GM18526 (cell line): ENCODE results near the gene YES1.

ENCODE experiments used
- POLR2A ChIP-seq: IDR thresholded peaks from 3 replicates; pipeline ENCODE4 v1.6.1; 2011; ENCODE audit not compliant: insufficient read length; ENCODE audit errors: extremely low read depth

The YES1 gene

DNA sequence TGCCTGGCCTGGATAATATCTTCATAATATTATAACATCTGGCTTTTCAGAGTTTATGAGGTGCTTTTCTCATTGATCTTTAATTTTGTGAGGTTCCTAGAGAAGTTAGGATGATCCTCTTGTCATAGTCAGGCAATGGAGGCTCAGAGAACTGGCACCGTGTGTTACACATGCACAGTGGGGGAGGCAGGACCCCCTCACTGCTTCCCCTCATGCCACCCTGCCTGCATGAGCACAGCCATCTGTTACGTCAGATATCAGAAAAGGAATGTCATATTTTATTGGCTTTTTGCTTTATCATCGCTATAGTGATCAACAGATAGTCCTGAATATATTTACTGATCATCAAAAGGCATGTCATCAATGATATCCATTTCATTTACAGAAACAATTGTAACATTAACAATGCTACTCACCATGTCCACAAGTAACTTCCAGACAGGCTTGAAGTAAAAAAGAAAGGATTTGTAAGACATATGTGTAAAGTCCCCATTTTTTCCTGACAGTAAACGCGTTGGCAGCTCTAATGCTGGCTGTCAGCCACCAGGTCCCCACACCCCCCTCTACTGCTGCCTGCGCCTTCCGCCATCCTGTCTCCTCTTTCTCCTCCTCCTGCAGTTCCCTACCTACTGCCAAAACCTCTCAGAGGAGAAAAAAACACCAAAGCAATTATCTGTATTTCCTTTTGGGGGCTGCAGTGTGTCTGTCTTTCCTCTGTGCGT, 118.4 kb downstream of the YES1 start:
- no peak for TF ChIP-seq POLR2A

DNA sequence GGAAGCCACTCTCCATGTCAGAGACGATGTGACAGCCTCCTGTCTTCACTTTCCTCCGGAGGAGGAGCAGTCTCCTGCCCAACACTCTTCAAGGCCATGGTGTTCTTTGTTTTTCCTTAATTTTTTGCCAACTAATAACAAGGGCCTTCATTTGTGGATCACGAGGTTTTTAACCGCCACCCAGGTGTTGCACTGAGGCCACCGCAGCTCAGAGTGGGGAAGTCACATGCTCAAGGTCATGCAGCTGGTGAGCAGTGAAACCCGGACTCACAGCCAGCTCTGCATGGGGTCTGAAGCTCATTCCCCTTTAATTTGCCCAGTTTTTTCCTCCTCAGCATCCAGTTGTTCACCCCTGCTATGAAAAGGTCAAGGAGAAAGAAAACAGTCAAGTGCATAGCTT, 119.2 kb downstream of the YES1 start:
- no peak for TF ChIP-seq POLR2A

DNA sequence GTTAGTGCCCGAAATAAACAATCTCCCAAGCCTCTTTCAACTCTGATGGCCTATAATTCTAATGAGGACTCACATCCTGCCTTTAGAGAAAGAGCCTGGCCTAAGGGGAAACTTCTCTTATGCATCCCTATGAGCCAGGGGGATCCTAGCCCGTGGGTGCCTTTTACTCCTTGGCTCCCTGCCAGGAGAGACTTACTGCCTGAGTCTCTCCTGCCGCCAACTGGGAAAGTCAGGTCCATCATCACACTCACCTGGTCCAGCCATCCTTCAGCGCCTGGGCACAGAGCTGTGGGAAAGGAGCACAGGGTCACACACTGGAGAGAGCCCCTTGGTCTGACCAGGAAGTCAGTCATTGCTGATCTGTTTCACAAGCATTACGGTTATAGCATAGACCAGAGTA, 123.7 kb downstream of the YES1 start:
- TF ChIP-seq POLR2A, result no peak

DNA sequence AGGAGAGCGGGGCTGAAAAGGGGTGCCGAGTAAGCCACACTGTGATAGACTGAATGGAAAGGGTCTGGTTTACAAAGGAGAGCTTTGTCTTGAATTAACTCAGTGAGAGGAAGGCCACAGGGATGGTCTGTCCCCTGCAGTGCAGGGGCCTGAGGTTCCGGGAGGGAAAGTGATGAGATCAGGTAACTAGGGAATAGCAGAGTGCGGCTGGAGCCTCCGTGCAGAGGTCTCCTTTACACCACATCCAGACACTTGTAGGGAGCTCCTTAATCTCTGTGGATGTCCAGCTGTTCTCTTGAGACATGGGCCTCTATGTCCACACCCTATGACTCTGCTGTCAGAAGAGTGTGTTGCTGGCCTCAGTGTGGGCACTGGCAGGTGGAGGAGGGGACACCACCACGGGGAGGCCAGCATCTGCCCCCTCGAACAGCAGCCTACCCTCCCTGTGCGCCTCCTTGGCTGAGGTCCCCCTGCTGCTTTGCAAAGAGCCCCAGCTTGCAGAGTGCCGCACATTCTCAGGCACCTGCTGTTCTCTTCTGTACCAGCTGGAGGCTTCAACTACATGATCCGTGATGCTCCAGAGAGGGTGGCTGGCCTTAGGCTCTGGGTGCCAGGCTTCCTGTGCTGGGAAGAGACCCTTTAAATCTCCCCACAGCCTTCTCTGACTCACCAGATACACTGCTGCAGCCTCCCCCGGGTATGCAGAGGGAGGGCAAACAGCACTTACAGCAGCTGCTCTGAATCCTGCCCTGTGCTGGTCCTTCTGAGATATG, 125.5 kb downstream of the YES1 start:
- TF ChIP-seq POLR2A, result no peak

DNA sequence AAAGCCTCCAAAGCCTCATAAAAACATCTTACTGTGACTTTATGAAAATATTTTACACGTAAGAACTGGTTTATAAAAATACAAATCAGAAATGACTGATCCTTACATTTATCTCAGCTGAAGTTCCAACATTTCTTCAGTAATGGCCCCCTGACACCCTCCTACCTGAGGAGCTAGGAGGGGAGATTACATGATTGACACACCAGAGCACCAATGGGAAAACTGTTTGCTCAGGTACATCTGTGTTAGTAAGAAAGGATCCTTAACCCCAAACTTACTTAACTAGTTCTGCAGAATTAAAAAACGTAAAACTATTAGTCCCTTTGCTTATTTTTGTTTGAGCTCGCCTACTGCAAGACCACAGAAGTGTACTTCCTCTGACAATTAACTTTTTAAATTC, 126.6 kb downstream of the YES1 start:
- no peak for TF ChIP-seq POLR2A

DNA sequence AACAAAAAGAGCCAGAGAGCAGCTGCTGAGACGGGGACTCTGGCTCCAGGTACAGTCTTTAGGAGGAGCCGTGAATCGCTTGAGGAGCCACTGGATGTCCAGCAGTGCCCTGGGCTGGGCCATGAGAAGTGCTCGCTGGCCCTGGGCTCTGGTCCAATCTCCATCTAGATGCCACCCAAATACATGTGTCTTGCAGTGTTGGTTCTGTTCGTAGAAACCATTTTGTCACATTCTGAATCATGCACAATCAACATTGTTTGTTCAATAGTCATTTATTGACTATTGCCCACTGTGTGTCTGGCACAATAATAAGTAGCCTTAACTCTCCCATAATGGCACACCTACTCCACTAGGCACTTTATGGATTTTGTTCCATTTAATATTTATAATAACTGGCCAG, 128.5 kb downstream of the YES1 start:
- TF ChIP-seq POLR2A, result no peak

DNA sequence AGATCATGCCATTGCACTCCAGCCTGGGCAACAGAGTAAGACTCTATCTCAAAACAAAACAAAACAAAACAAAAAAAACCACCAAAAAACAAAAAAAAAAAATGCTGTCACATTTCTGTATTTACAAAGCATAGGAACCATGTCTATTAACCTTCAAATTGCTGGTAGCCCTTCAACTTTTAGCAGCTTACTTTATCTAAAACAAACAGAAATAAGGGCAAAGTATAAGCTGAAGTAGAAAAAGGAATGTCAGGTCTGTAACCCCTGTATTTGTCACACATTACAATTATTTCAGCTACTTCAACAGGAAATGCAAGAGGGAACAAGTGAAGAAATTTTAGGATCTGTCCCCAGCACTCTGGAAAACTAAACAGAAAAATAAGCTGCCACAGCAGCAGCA, 129.2 kb downstream of the YES1 start:
- TF ChIP-seq POLR2A, result no peak

DNA sequence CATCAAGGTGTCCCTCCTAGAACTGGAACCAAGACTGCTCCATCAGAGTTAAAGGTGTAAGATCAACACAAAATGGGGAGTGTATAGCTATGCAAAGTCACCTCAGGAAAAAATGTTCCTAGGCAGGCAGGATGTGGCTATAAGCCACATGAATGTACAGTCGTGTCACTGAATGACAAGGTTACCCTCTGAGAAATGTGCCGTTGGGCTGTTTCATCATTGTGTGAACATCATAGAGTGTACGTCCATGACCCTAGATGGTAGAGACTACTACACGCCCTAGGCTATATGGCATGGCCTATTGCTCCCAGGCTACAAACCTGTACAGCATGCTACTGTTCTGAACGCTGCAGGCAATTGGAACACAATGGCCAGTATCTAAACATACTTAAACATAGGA, 130.1 kb downstream of the YES1 start:
- TF ChIP-seq POLR2A, result no peak

DNA sequence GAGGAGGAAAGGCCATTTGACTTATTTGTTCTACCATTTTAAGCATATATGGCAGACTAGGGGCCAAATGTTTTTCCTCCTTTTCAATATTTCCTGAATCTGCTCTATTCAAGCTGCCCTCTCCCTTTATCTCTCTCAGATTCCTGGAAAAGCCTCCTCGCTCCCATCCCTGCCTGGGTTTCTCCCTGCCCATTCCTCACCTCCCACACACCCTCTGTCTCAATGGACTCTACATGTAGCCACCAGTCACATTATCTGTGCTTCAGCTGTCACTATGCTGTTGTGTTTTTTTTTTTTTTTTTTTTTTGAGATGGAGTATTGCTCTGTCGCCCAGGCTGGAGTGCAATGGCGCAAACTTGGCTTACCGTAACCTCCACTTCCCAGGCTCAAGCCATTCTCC, 131.7 kb downstream of the YES1 start:
- TF ChIP-seq POLR2A, result no peak

DNA sequence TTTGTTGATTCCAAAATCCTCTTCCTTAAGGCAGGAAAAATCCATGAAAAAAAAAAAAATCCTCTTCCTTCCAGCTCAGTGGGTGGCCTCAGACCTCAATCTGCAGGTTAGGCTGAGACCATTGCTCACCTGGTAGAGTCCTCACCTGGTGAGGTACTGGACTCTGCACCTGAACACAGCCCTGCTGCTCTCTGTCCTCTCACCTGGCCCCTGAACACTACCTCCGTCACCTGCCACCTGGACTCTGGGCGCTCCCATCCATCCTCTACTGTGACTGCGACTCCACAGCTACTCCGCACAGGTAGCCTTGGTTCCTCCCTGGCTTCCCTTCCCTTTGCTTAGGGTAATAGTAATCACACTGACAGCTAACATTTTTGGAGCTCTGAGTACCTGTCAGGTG, 132.5 kb downstream of the YES1 start:
- no peak for TF ChIP-seq POLR2A

DNA sequence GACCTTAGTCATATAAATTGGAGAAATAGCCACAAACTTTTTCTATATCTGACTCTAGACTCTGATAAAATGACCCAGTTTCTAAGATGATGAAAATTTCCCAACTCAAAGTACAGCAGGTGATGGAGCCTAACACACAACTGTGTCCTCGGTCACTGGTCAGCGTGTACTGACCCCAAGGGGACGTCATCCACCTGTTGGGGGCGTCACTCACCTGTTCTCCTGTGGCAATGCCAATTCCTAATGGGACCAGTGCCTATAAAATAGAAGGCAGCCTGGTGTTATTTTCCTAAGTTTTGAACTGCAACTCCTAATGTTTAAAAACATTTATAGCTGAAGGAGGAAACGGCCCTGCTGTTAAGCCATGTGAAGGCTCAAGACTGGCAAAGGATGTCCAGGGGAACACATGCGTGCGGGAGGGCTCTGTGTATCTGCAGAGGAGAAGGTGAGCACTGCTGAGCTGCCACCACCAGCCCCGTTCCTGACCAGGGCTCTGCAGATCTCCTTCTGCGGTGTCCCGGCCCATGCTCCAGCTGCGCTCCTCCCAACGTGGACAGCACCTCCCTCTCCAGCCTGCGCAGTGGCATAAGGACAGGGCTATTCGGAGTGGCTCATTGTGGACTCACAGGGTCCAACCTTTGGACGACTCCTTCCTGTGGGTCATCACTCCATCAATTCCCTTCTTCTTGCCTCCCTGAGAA, 133.4 kb downstream of the YES1 start:
- TF ChIP-seq POLR2A, result no peak

DNA sequence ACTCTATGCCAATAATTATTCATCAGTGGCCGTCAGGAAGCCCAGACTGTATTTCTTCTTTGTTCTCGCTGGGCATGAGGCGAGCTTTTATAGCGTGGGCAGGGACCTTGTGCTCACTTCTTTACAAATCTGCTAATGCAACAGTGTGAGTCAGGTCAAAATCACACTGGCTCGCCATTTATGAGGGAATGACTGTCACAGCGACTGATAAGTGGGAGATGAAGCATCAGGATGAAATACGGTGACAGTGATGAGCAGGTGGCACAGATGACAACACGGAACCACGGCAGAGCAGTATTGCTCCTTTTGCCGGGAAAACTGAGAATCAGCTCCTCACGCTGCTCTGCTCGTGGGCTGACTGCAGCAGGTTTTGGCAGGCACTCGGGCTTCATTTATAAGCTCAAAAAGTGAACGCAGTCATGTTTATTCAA, 134.1 kb downstream of the YES1 start:
- no peak for TF ChIP-seq POLR2A

DNA sequence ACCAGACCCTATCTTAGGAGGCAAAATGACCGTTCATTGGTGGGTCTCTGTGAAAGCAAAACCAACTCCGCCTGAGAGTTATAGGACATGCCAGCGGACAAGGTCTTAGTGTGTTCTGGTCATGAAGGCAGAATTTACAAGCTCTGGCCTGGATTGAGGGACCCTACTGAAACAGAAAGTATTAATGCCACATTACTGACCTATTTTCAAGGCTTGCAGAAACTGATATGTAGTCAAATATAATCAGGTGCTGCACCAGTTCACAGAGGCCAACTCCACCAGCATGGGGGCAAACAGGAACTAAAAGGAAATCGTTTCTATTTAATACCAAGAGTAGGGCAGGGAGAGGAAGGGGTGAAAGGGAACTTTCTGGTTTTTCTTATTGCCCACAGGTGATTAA, 134.9 kb downstream of the YES1 start:
- TF ChIP-seq POLR2A, result no peak

DNA sequence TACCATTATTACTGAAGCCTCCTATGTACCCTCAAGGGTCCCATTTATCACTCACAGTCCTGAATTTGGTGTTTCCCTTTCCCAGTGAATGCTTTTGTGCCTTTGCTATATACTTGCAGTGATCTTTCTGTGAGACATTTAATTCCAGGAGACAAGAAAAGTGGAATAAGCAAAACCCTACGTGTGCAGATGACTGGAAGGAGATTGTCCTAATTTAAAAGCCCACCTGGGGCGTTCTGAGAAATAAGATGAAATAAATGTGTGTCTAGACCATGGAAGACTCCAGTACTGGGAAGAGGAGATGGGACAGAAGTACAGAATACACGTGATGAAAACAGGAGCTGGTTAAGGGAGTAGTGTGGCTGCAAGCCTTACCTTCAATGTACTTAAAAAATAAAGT, 135.3 kb downstream of the YES1 start:
- no peak for TF ChIP-seq POLR2A

DNA sequence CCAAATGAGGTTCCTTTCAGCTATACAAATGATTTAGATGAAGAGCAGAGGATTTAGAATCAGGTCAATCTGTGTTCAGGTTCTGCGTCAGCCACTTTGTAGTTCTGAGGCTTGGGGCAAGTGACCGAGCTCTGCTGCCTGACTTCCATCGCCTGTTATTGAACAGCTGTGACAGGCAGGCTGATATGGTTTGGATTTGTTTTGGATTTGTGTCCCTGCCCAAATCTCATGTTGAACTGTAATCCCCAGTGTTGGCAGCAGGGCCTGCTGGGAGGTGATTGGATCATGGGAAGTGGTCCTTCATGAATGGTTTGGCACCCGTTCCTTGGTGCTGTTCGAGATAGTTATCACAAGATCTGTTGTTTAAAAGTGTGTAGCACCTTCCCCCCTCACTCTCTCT, 136.0 kb downstream of the YES1 start:
- TF ChIP-seq POLR2A, result no peak

DNA sequence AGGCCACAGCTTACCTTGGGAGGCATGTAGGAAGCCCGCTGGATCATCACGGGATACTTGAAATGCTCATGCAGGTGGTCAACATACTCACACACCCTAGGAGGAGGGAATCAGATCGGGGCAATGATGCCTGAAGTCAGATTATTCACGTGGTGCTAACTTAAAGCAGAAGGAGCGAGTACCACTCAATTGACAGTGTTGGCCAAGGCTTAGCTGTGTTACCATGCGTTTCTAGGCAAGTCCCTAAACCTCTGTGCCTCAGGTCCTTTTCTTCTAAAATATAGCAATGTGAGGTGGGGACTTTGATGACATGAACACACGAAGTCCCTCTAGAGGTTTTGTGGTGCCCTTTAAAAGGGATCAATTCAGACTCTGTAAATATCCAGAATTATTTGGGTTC, 136.7 kb downstream of the YES1 start:
- TF ChIP-seq POLR2A, result no peak
